Measurements from ENCODE around the gene HTR2B.
"Not testable (repeated sequence)": the region's sequence is repeated elsewhere in the genome, so short reads cannot be mapped to it uniquely, and the experiment has no call there.

The HTR2B gene

DNA sequence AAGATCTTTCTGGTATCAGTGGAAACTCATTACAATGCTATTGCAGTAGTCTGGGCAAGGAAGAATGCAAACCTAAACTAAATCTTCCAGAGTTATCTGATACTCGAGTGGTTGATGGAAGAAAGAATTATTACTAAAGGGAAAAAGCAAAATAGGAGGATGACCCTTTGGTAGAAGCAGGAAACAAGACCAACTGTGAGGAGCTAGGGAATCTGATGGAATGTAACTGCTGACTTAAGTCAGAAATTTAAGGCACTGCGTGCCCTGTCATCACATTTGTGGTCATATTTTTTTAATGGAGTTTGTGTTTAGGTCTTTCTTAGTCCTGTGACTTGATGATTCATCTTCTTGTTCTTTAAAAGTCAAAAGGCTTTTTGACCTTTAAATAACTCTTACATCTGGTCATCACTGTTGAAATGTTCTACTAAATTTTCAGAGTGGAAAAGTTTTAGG lies 37.1 kb upstream of the HTR2B start:
- no peak overlapping the region for H3K9ac ChIP-seq (ENCODE audit: low read length in 5 of 5)
- H3K27ac ChIP-seq (ENCODE audit: low read depth, low read length), result peak overlapping the region; percentile 6
- no peaks in the 10 kb centered on the region for H3K27me3 ChIP-seq (ENCODE audit: control insufficient read depth in 5 of 5, insufficient read depth in 4 of 5, low read length in 5 of 5)
- H3K36me3 ChIP-seq (ENCODE audit: control insufficient read depth in 5 of 5, insufficient read depth in 5 of 5, low read length in 5 of 5), result peaks cover 18 to 42% (median 35%) of the 10 kb centered on the region in 5 donors
- peaks cover 0 to 26% (median 12%) of the 10 kb centered on the region in 5 donors for H3K4me1 ChIP-seq (ENCODE audit: control insufficient read depth in 5 of 5, insufficient read depth in 5 of 5, low read length in 5 of 5)
- no peak overlapping the region for H3K4me3 ChIP-seq (ENCODE audit: low read depth in 1 of 5, low read length in 5 of 5)
- H3K9me3 ChIP-seq (ENCODE audit: control insufficient read depth in 5 of 5, low read length in 5 of 5), result no peaks in the 10 kb centered on the region

DNA sequence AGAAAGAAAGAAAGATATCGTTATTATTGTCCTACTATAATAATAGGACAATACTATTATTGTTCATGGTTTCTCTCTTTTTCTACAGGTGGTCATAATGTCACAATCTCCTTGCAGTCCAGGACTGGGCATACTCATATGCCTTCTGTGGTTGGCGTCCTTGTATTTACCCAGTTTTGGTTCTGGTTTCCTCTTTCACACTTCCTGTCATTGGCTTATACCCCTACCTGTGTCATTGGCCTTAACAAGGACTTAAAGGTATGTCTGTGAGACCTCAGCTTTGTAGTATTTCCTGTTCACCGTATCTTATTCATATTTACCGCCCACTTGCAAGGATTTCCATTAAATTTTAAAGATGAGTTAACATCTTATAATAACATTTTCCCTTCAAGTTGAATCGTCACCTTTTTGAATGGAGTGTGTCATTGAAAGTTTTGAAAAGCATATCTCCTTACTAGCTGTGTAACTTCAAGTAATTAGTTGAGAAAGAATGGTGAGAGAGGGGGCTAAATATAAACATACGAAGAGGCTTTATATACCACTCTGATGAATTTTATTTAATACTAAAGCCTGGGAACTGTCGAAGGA lies 36.5 kb upstream of the HTR2B start:
- no peak overlapping the region for H3K9ac ChIP-seq (ENCODE audit: low read length in 5 of 5)
- peak overlapping the region; percentile 6 for H3K27ac ChIP-seq (ENCODE audit: low read depth, low read length)
- H3K9me3 ChIP-seq (ENCODE audit: control insufficient read depth in 5 of 5, low read length in 5 of 5), result no peaks in the 10 kb centered on the region
- no peak overlapping the region for H3K4me3 ChIP-seq (ENCODE audit: low read depth in 1 of 5, low read length in 5 of 5)
- peaks cover 0 to 26% (median 12%) of the 10 kb centered on the region in 5 donors for H3K4me1 ChIP-seq (ENCODE audit: control insufficient read depth in 5 of 5, insufficient read depth in 5 of 5, low read length in 5 of 5)
- no peaks in the 10 kb centered on the region for H3K27me3 ChIP-seq (ENCODE audit: control insufficient read depth in 5 of 5, insufficient read depth in 4 of 5, low read length in 5 of 5)
- peaks cover 13 to 37% (median 31%) of the 10 kb centered on the region in 5 donors for H3K36me3 ChIP-seq (ENCODE audit: control insufficient read depth in 5 of 5, insufficient read depth in 5 of 5, low read length in 5 of 5)

DNA sequence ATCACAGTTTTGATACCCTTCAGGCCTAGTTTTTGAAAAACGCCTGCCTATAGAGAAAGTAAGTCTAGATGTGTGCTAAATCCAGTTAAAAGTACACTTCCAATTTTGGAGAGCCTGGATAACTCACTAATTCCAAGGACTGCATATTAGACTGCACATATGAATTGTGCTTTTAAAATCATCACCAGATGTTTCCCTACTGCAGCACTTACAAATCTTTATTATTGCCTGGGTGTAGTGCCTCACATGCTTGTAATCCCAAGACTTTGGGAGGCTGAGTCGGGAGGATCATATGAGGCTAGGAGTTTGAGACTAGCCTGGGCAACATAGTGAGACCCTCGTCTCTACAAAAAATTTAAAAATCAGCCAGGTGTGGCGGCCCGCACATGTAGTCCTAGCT lies 35.9 kb upstream of the HTR2B start:
- peaks cover 0 to 26% (median 12%) of the 10 kb centered on the region in 5 donors for H3K4me1 ChIP-seq (ENCODE audit: control insufficient read depth in 5 of 5, insufficient read depth in 5 of 5, low read length in 5 of 5)
- no peaks in the 10 kb centered on the region for H3K9me3 ChIP-seq (ENCODE audit: control insufficient read depth in 5 of 5, low read length in 5 of 5)
- peaks cover 6 to 32% (median 24%) of the 10 kb centered on the region in 5 donors for H3K36me3 ChIP-seq (ENCODE audit: control insufficient read depth in 5 of 5, insufficient read depth in 5 of 5, low read length in 5 of 5)
- no peak overlapping the region for H3K9ac ChIP-seq (ENCODE audit: low read length in 5 of 5)
- no peak overlapping the region for H3K4me3 ChIP-seq (ENCODE audit: low read depth in 1 of 5, low read length in 5 of 5)
- H3K27ac ChIP-seq (ENCODE audit: low read depth, low read length), result no peak overlapping the region
- H3K27me3 ChIP-seq (ENCODE audit: control insufficient read depth in 5 of 5, insufficient read depth in 4 of 5, low read length in 5 of 5), result no peaks in the 10 kb centered on the region

DNA sequence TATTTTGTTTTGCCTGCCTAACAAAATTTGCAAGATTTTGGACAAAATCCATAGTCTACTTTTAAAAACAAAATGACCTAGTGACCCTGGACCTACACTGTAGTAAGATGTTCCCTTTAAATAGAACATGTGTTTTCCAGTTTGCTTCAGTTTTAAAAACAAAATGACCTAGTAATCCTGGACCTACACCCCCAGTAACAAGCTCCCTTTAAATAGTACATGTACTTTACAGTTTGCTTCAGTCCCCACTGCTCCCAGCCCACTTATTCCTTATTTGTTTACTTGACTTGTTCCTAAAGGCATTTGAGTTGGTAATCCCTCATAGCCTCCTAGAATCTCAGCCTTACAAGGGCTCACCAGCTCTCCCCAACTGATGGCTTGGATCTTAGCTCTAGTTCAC lies 34.5 kb upstream of the HTR2B start:
- Histone ChIP-seq H3K9ac (ENCODE audit: low read length in 5 of 5) (peak overlapping the region in 1 of 5 donors; percentile 25), H3K4me3 (ENCODE audit: low read depth in 1 of 5, low read length in 5 of 5) (no peak overlapping the region), H3K4me1 (ENCODE audit: control insufficient read depth in 5 of 5, insufficient read depth in 5 of 5, low read length in 5 of 5) (peaks cover 0 to 26% (median 12%) of the 10 kb centered on the region in 5 donors), H3K36me3 (ENCODE audit: control insufficient read depth in 5 of 5, insufficient read depth in 5 of 5, low read length in 5 of 5) (peaks cover 9 to 29% (median 21%) of the 10 kb centered on the region in 5 donors), H3K27ac (ENCODE audit: low read depth, low read length) (no peak overlapping the region), H3K27me3 (ENCODE audit: control insufficient read depth in 5 of 5, insufficient read depth in 4 of 5, low read length in 5 of 5) (no peaks in the 10 kb centered on the region), H3K9me3 (ENCODE audit: control insufficient read depth in 5 of 5, low read length in 5 of 5) (no peaks in the 10 kb centered on the region)

DNA sequence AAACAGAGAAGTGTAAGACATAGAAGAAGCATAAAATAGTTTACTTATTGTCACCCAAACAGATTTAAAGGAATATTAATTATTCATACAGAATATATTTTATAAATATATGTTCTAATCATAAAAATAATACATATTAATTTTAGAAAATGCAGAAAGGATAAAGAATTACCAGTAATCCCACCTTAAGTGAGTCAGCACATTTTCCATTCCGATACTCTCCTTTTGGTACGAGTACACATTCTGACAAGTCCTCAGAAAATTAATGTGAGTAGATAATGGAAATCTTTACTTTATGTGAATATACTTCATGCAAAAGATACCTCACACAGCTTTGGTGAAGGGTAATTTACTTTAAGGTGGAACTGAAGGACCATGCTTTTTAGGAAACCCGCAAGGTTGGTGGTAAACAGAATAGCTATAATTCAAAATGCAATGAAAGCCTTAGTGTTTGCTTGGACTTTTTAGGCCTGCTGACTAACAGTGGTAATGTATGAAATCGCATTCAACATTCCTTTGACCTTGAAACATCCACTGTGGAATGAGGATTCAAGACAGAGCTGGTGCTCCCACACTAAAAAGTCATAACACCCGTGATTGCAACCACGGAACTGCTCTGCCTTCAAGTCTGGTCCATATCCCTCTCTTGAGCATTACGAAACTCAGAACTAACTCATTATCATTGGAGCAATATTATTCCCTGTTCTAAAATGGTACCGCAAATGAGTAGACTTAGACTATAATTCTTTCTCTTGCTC lies 28.1 kb upstream of the HTR2B start:
- no peak overlapping the region for H3K27ac ChIP-seq (ENCODE audit: low read depth, low read length)
- H3K36me3 ChIP-seq (ENCODE audit: control insufficient read depth in 5 of 5, insufficient read depth in 5 of 5, low read length in 5 of 5), result peaks cover 19 to 37% (median 35%) of the 10 kb centered on the region in 5 donors
- H3K9ac ChIP-seq (ENCODE audit: low read length in 5 of 5), result no peak overlapping the region
- no peaks in the 10 kb centered on the region for H3K9me3 ChIP-seq (ENCODE audit: control insufficient read depth in 5 of 5, low read length in 5 of 5)
- H3K4me3 ChIP-seq (ENCODE audit: low read depth in 1 of 5, low read length in 5 of 5), result no peak overlapping the region
- no peaks in the 10 kb centered on the region for H3K27me3 ChIP-seq (ENCODE audit: control insufficient read depth in 5 of 5, insufficient read depth in 4 of 5, low read length in 5 of 5)
- peaks cover 0 to 4% (median 0%) of the 10 kb centered on the region in 5 donors for H3K4me1 ChIP-seq (ENCODE audit: control insufficient read depth in 5 of 5, insufficient read depth in 5 of 5, low read length in 5 of 5)

DNA sequence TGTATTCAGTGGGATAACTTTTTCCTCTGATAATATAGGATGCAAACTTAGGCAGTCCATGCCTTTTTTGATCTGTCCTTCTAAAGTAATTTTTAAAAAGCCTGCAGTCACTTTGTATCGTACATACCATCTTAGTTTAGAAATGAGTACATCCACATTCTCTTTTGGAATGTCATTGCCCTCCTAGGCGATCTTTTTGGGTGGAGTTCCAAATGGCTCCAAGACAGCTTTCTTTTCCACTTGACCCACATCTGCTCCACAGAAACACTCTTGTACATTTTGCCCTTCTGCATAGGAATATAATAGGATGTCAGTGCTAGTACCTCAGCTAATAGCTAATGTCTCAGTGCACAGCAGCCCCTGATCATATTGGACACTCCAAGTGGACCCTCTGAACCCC lies 21.8 kb upstream of the HTR2B start:
- Histone ChIP-seq H3K9me3 (ENCODE audit: control insufficient read depth in 5 of 5, low read length in 5 of 5) (no peaks in the 10 kb centered on the region), H3K27ac (ENCODE audit: low read depth, low read length) (no peak overlapping the region), H3K9ac (ENCODE audit: low read length in 5 of 5) (no peak overlapping the region), H3K36me3 (ENCODE audit: control insufficient read depth in 5 of 5, insufficient read depth in 5 of 5, low read length in 5 of 5) (peaks cover 9 to 21% (median 21%) of the 10 kb centered on the region in 5 donors), H3K27me3 (ENCODE audit: control insufficient read depth in 5 of 5, insufficient read depth in 4 of 5, low read length in 5 of 5) (no peaks in the 10 kb centered on the region), H3K4me1 (ENCODE audit: control insufficient read depth in 5 of 5, insufficient read depth in 5 of 5, low read length in 5 of 5) (peaks cover 0 to 4% (median 0%) of the 10 kb centered on the region in 5 donors), H3K4me3 (ENCODE audit: low read depth in 1 of 5, low read length in 5 of 5) (no peak overlapping the region)

DNA sequence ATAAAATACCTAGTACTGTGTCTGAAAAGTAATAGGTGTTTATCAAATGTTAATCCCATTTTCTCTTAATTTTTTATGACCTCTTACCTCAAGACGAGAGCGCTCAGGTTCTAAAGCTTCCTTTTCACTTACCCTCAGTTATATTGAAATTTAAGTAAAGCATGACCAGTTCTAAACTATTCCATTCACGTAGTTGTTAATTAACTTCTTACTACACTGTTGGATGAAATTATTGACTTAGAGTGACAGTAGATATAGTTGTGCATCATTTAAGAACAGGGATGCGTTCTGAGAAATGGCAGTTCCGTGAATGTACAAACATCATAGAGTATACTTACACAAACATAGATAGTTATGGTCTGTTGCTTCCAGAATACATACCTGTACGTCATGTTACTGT lies 20.1 kb upstream of the HTR2B start:
- Histone ChIP-seq H3K27ac (ENCODE audit: low read depth, low read length) (no peak overlapping the region), H3K36me3 (ENCODE audit: control insufficient read depth in 5 of 5, insufficient read depth in 5 of 5, low read length in 5 of 5) (peaks cover 9 to 22% (median 20%) of the 10 kb centered on the region in 5 donors), H3K4me3 (ENCODE audit: low read depth in 1 of 5, low read length in 5 of 5) (no peak overlapping the region), H3K9ac (ENCODE audit: low read length in 5 of 5) (no peak overlapping the region), H3K9me3 (ENCODE audit: control insufficient read depth in 5 of 5, low read length in 5 of 5) (no peaks in the 10 kb centered on the region), H3K4me1 (ENCODE audit: control insufficient read depth in 5 of 5, insufficient read depth in 5 of 5, low read length in 5 of 5) (peaks cover 0 to 4% (median 0%) of the 10 kb centered on the region in 5 donors), H3K27me3 (ENCODE audit: control insufficient read depth in 5 of 5, insufficient read depth in 4 of 5, low read length in 5 of 5) (no peaks in the 10 kb centered on the region)

DNA sequence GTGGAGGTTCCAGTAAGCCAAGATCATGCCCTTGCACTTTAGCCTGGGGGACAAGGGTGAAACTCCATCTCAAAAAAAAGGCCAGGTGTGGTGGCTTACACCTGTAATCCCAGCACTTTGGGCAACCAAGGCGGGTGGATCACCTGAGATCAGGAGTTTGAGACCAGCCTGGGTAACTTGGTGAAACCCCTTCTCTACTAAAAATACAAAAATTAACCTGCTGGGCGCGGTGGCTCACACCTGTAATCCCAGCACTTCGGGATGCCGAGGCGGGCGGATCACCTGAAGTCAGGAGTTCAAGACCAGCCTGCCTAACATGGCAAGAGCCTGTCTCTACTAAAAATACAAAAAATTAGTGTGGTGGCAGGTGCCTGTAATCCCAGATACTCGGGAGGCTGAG lies 16.0 kb upstream of the HTR2B start:
- not testable (repeated sequence) for H3K27me3 ChIP-seq (ENCODE audit: control insufficient read depth in 5 of 5, insufficient read depth in 4 of 5, low read length in 5 of 5); H3K27ac ChIP-seq (ENCODE audit: low read depth, low read length); H3K4me3 ChIP-seq (ENCODE audit: low read depth in 1 of 5, low read length in 5 of 5); H3K9me3 ChIP-seq (ENCODE audit: control insufficient read depth in 5 of 5, low read length in 5 of 5); H3K36me3 ChIP-seq (ENCODE audit: control insufficient read depth in 5 of 5, insufficient read depth in 5 of 5, low read length in 5 of 5); H3K9ac ChIP-seq (ENCODE audit: low read length in 5 of 5); H3K4me1 ChIP-seq (ENCODE audit: control insufficient read depth in 5 of 5, insufficient read depth in 5 of 5, low read length in 5 of 5)

DNA sequence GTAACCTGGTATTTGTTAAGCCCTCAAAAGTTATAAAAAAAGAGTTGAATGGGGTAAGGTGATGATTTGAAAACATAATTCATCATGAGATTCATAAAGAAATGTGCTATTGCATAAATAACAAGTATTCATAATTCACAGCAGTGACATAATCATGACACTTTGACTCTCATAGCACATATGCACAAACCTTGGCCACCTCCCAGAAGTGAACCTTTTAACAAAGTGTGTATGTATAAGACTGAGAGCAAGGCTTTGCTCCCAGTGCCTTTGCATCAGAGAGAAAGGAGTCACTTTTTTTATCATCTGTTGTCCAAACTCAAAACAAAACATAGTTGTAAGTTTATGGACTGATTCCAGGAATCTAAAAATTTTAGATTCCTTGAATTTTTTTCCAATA lies 15.0 kb upstream of the HTR2B start:
- no peak overlapping the region for H3K9ac ChIP-seq (ENCODE audit: low read length in 5 of 5)
- H3K9me3 ChIP-seq (ENCODE audit: control insufficient read depth in 5 of 5, low read length in 5 of 5), result no peaks in the 10 kb centered on the region
- no peaks in the 10 kb centered on the region for H3K4me1 ChIP-seq (ENCODE audit: control insufficient read depth in 5 of 5, insufficient read depth in 5 of 5, low read length in 5 of 5)
- H3K27ac ChIP-seq (ENCODE audit: low read depth, low read length), result no peak overlapping the region
- no peak overlapping the region for H3K4me3 ChIP-seq (ENCODE audit: low read depth in 1 of 5, low read length in 5 of 5)
- peaks cover 0 to 6% (median 4%) of the 10 kb centered on the region in 5 donors for H3K36me3 ChIP-seq (ENCODE audit: control insufficient read depth in 5 of 5, insufficient read depth in 5 of 5, low read length in 5 of 5)
- no peaks in the 10 kb centered on the region for H3K27me3 ChIP-seq (ENCODE audit: control insufficient read depth in 5 of 5, insufficient read depth in 4 of 5, low read length in 5 of 5)

DNA sequence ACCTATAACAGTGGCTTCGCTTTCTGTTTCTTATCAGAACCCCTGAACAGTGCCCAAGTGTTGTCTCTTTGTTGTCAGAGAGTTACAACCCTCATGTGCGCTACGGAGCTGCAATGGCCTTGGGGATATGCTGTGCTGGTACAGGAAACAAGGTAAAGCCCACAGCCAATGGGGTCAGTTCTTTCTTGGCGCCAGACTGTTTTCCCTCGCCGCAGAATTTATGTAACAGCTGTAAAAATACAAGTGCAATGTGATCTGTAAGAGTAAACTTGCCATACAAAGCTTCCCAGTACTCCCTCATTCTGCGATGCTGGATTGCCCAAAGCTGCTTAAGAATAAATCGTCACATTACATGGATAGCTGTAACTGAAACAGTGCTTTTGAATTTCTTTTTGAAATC lies 13.9 kb upstream of the HTR2B start:
- Histone ChIP-seq H3K36me3 (ENCODE audit: control insufficient read depth in 5 of 5, insufficient read depth in 5 of 5, low read length in 5 of 5) (peaks cover 0 to 6% (median 4%) of the 10 kb centered on the region in 5 donors), H3K9me3 (ENCODE audit: control insufficient read depth in 5 of 5, low read length in 5 of 5) (no peaks in the 10 kb centered on the region), H3K4me1 (ENCODE audit: control insufficient read depth in 5 of 5, insufficient read depth in 5 of 5, low read length in 5 of 5) (peaks cover 0 to 6% (median 0%) of the 10 kb centered on the region in 5 donors), H3K27ac (ENCODE audit: low read depth, low read length) (no peak overlapping the region), H3K9ac (ENCODE audit: low read length in 5 of 5) (no peak overlapping the region), H3K4me3 (ENCODE audit: low read depth in 1 of 5, low read length in 5 of 5) (no peak overlapping the region), H3K27me3 (ENCODE audit: control insufficient read depth in 5 of 5, insufficient read depth in 4 of 5, low read length in 5 of 5) (no peaks in the 10 kb centered on the region)

All from subcutaneous abdominal adipose tissue (tissue), 5 donors.